K562 (cell line): Measurements from ENCODE around the gene PNPLA7. TPM values are rescaled to one million over a fixed set of nuclear protein-coding genes. Genes with fewer than 3 reads are reported as not detected.

Source experiments
- E2F6 ChIP-seq, 2 experiments: IDR thresholded peaks; 2 replicates each; pipeline ENCODE4 v1.6.1; 2011; ENCODE audit warnings: borderline replicate concordance in 1 of 2, control low read depth in 1 of 2, low read depth in 1 of 2, low read length in 1 of 2, mild to moderate bottlenecking in 1 of 2, mixed read lengths in 1 of 2, moderate library complexity in 1 of 2; ENCODE audit not compliant: insufficient read depth in 1 of 2, insufficient read length in 1 of 2, poor library complexity in 1 of 2, severe bottlenecking in 1 of 2; ENCODE audit errors: extremely low read depth in 1 of 2
- L3MBTL2 ChIP-seq: fragments of 450-650 bp; IDR thresholded peaks from 2 replicates; pipeline ENCODE4 v1.6.1; 2016; ENCODE audit warnings: mild to moderate bottlenecking, moderate library complexity
- MTA2 ChIP-seq: fragments of 450-650 bp; IDR thresholded peaks from 2 replicates; pipeline ENCODE4 v1.6.1; 2016; ENCODE audit warnings: low read depth
- ZMIZ1 ChIP-seq, 2 experiments: fragments of 150-350 bp in 1 of 2; IDR thresholded peaks; 2 replicates each; pipeline ENCODE4 v1.6.1; 2012 to 2016; ENCODE audit warnings: low read depth in 2 of 2, low read length in 2 of 2, mild to moderate bottlenecking in 1 of 2, moderate library complexity in 1 of 2
- ZNF41 ChIP-seq: fragments of 250-450 bp; sonication (Bioruptor Pico); conservative IDR thresholded peaks from 2 replicates; pipeline ENCODE4 v1.4.0; 2020; ENCODE audit warnings: mild to moderate bottlenecking
- polyA plus RNA-seq, 8 experiments: library from polyadenylated mRNA; depleted of rRNA in 4 of 8; stranded (reverse) in 5 of 8; unstranded in 3 of 8; fragments of >200 nt; fragmentation: Nextera tagmentation in 2 of 8; fragmentation: Illumina TruSeq in 1 of 8; extraction: Ambion mirVana in 2 of 8; extraction: Trizol in 1 of 8; gene quantifications; 2 replicates each; pipeline versions ENCODE4 v1.2.1 to v1.2.3, GENCODE V29; 2011 to 2014; ENCODE audit warnings: inconsistent platforms in 1 of 8, missing spikeins in 1 of 8
- total RNA-seq, 7 experiments: library from RNA; depleted of rRNA in 6 of 7; stranded (reverse); fragments of >200 nt in 6 of 7; fragmentation: Illumina TruSeq in 2 of 7; extraction: Trizol in 2 of 7; gene quantifications; 2 replicates each; pipeline versions ENCODE4 v1.2.1 to v1.2.3, GENCODE V29; 2011 to 2021; ENCODE audit warnings: low replicate concordance in 1 of 7
- TF ChIP-seq, protein P1 (sequence below): sonication (generic); formaldehyde crosslinking; IDR thresholded peaks from 2 replicates; pipeline ENCODE4 v1.8.0; 2022; ENCODE audit warnings: mild to moderate bottlenecking, missing genetic modification reagents
- TF ChIP-seq, protein P2 (sequence below): fragments of 450-650 bp; IDR thresholded peaks from 2 replicates; pipeline ENCODE4 v1.6.1; 2016; ENCODE audit warnings: mild to moderate bottlenecking, moderate library complexity

Gene PNPLA7
- total and polyA plus RNA-seq, 9 of the 15 experiments (the other 6 are each of a cell fraction or from before 2014, with no cell fraction given) = 0.01 to 0.85 (median 0.19) TPM; not detected in 1

GRCh38 chr9:137578518-137579258 is 28.5 kb upstream of the PNPLA7 start, which contains the start of gene DPH7 (continued):
- TF ChIP-seq E2F6 (IDR thresholded peaks at IDR 0.05; ENCODE audit: borderline replicate concordance in 1 of 2, extremely low read depth in 1 of 2, insufficient read depth in 1 of 2, insufficient read length in 1 of 2, low read depth in 1 of 2, low read length in 1 of 2, poor library complexity in 1 of 2, severe bottlenecking in 1 of 2) (peak in 1 of 2 experiments; percentile 43), L3MBTL2 (peak; percentile 69), ZNF41 (CRISPR knock-in tag) (no peak), MTA2 (peak; percentile 41; the same call in 1 of the 2 replicates), ZMIZ1 (IDR thresholded peaks at IDR 0.05; ENCODE audit: low read depth in 2 of 2, low read length in 2 of 2) (no peak)
- TF ChIP-seq, protein P1, sequence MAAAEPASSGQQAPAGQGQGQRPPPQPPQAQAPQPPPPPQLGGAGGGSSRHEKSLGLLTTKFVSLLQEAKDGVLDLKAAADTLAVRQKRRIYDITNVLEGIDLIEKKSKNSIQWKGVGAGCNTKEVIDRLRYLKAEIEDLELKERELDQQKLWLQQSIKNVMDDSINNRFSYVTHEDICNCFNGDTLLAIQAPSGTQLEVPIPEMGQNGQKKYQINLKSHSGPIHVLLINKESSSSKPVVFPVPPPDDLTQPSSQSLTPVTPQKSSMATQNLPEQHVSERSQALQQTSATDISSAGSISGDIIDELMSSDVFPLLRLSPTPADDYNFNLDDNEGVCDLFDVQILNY = no peak; the same call in 1 of the 2 replicates
- TF ChIP-seq, protein P2, sequence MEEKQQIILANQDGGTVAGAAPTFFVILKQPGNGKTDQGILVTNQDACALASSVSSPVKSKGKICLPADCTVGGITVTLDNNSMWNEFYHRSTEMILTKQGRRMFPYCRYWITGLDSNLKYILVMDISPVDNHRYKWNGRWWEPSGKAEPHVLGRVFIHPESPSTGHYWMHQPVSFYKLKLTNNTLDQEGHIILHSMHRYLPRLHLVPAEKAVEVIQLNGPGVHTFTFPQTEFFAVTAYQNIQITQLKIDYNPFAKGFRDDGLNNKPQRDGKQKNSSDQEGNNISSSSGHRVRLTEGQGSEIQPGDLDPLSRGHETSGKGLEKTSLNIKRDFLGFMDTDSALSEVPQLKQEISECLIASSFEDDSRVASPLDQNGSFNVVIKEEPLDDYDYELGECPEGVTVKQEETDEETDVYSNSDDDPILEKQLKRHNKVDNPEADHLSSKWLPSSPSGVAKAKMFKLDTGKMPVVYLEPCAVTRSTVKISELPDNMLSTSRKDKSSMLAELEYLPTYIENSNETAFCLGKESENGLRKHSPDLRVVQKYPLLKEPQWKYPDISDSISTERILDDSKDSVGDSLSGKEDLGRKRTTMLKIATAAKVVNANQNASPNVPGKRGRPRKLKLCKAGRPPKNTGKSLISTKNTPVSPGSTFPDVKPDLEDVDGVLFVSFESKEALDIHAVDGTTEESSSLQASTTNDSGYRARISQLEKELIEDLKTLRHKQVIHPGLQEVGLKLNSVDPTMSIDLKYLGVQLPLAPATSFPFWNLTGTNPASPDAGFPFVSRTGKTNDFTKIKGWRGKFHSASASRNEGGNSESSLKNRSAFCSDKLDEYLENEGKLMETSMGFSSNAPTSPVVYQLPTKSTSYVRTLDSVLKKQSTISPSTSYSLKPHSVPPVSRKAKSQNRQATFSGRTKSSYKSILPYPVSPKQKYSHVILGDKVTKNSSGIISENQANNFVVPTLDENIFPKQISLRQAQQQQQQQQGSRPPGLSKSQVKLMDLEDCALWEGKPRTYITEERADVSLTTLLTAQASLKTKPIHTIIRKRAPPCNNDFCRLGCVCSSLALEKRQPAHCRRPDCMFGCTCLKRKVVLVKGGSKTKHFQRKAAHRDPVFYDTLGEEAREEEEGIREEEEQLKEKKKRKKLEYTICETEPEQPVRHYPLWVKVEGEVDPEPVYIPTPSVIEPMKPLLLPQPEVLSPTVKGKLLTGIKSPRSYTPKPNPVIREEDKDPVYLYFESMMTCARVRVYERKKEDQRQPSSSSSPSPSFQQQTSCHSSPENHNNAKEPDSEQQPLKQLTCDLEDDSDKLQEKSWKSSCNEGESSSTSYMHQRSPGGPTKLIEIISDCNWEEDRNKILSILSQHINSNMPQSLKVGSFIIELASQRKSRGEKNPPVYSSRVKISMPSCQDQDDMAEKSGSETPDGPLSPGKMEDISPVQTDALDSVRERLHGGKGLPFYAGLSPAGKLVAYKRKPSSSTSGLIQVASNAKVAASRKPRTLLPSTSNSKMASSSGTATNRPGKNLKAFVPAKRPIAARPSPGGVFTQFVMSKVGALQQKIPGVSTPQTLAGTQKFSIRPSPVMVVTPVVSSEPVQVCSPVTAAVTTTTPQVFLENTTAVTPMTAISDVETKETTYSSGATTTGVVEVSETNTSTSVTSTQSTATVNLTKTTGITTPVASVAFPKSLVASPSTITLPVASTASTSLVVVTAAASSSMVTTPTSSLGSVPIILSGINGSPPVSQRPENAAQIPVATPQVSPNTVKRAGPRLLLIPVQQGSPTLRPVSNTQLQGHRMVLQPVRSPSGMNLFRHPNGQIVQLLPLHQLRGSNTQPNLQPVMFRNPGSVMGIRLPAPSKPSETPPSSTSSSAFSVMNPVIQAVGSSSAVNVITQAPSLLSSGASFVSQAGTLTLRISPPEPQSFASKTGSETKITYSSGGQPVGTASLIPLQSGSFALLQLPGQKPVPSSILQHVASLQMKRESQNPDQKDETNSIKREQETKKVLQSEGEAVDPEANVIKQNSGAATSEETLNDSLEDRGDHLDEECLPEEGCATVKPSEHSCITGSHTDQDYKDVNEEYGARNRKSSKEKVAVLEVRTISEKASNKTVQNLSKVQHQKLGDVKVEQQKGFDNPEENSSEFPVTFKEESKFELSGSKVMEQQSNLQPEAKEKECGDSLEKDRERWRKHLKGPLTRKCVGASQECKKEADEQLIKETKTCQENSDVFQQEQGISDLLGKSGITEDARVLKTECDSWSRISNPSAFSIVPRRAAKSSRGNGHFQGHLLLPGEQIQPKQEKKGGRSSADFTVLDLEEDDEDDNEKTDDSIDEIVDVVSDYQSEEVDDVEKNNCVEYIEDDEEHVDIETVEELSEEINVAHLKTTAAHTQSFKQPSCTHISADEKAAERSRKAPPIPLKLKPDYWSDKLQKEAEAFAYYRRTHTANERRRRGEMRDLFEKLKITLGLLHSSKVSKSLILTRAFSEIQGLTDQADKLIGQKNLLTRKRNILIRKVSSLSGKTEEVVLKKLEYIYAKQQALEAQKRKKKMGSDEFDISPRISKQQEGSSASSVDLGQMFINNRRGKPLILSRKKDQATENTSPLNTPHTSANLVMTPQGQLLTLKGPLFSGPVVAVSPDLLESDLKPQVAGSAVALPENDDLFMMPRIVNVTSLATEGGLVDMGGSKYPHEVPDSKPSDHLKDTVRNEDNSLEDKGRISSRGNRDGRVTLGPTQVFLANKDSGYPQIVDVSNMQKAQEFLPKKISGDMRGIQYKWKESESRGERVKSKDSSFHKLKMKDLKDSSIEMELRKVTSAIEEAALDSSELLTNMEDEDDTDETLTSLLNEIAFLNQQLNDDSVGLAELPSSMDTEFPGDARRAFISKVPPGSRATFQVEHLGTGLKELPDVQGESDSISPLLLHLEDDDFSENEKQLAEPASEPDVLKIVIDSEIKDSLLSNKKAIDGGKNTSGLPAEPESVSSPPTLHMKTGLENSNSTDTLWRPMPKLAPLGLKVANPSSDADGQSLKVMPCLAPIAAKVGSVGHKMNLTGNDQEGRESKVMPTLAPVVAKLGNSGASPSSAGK = peak; percentile 52; the same call in 1 of the 2 replicates
